SK-N-SH (cell line): Measurements from ENCODE around the gene SETBP1. TPM values are rescaled to one million over a fixed set of nuclear protein-coding genes. Genes with fewer than 3 reads are reported as not detected.
A peak's percentile ranks its signal among the peaks of the same experiment; 100 is the strongest.

Experiments used
- CTCF ChIA-PET: fragments of 300-600, 350-600 bp; formaldehyde crosslinking; extraction: SDS; loops from one replicate; lab custom pipeline; 2021; lab: Yijun Ruan, JAX
- POLR2A ChIA-PET: fragments of 350-600 bp; sonication (Branson Sonifier 250); formaldehyde crosslinking; extraction: SDS; loops from one replicate; lab custom pipeline; 2020; ENCODE audit warnings: antibody characterized with exemption, inconsistent platforms; lab: Yijun Ruan, JAX
- DNase-seq: peaks from one replicate; pipeline ENCODE4 v3.0.0; 2012
- H2AFZ ChIP-seq: fragments of 200-600 bp; sonication (generic); 2 replicates; pipeline ENCODE4 v1.8.1; 2016; ENCODE audit warnings: antibody characterized with exemption, mild to moderate bottlenecking, low read depth
- H3F3A ChIP-seq: fragments of 200-600 bp; sonication (generic); replicated peaks from 2 replicates; pipeline ENCODE3; 2016; ENCODE audit warnings: antibody characterized with exemption, mild to moderate bottlenecking; ENCODE audit not compliant: insufficient read depth
- H3K27ac ChIP-seq, 2 experiments: fragments of 200-500 bp in 1 of 2; fragments of 200-600 bp in 1 of 2; sonication (Bioruptor generic) in 1 of 2; sonication (generic), shearing (Covaris generic) in 1 of 2; 2 replicates each; pipeline versions ENCODE4 v1.5.1 to v1.6.1; 2014 to 2016; ENCODE audit warnings: low read depth in 2 of 2, inconsistent platforms in 1 of 2, low read length in 1 of 2, mild to moderate bottlenecking in 1 of 2, mixed read lengths in 1 of 2
- H3K27me3 ChIP-seq: fragments of 200-600 bp; sonication (generic), shearing (Covaris generic); 2 replicates; pipeline ENCODE4 v1.6.1; 2016; ENCODE audit warnings: mixed run types; ENCODE audit not compliant: insufficient read depth
- H3K36me3 ChIP-seq, 2 experiments: fragments of 200-500 bp in 1 of 2; fragments of 200-600 bp in 1 of 2; sonication (Bioruptor generic) in 1 of 2; sonication (generic) in 1 of 2; replicated peaks in 1 of 2; 2 replicates each; pipeline versions ENCODE3 to v1.5.1; 2014 to 2016; ENCODE audit warnings: low read length in 1 of 2, mild to moderate bottlenecking in 1 of 2; ENCODE audit not compliant: insufficient read depth in 2 of 2, control insufficient read depth in 1 of 2
- H3K4me1 ChIP-seq, 2 experiments: fragments of 200-500 bp in 1 of 2; fragments of 200-600 bp in 1 of 2; sonication (Bioruptor generic) in 1 of 2; sonication (generic), shearing (Covaris generic) in 1 of 2; 2 replicates each; pipeline versions ENCODE4 v1.5.1 to v1.6.1; 2014 to 2016; ENCODE audit warnings: low read depth in 1 of 2, low read length in 1 of 2, mixed run types in 1 of 2; ENCODE audit not compliant: insufficient read depth in 2 of 2, control insufficient read depth in 1 of 2
- H3K4me2 ChIP-seq: fragments of 200-600 bp; sonication (generic), shearing (Covaris generic); 2 replicates; pipeline ENCODE4 v1.6.1; 2017; ENCODE audit warnings: mixed run types
- H3K4me3 ChIP-seq, 2 experiments: fragments of 200-500 bp in 1 of 2; fragments of 200-600 bp in 1 of 2; sonication (Bioruptor generic) in 1 of 2; sonication (generic), shearing (Covaris generic) in 1 of 2; 2 replicates each; pipeline versions ENCODE4 v1.5.1 to v1.8.1; 2014 to 2016; ENCODE audit warnings: low read depth in 2 of 2, inconsistent platforms in 1 of 2, low read length in 1 of 2, mild to moderate bottlenecking in 1 of 2, mixed read lengths in 1 of 2, moderate library complexity in 1 of 2
- H3K79me2 ChIP-seq: fragments of 200-600 bp; sonication (generic); 2 replicates; pipeline ENCODE4 v1.8.1; 2017; ENCODE audit warnings: mild to moderate bottlenecking; ENCODE audit not compliant: insufficient read depth
- H3K9ac ChIP-seq: fragments of 200-600 bp; sonication (generic); 2 replicates; pipeline ENCODE4 v1.6.1; 2017; ENCODE audit warnings: mixed run types
- H3K9me2 ChIP-seq: fragments of 200-600 bp; sonication (generic); 2 replicates; pipeline ENCODE4 v1.6.1; 2017; ENCODE audit warnings: mixed run types
- H3K9me3 ChIP-seq: fragments of 200-600 bp; sonication (generic); 2 replicates; pipeline ENCODE4 v1.6.1; 2017; ENCODE audit warnings: mixed run types, mild to moderate bottlenecking, moderate library complexity
- H4K20me1 ChIP-seq: fragments of 200-600 bp; sonication (generic); 2 replicates; pipeline ENCODE4 v1.6.1; 2017; ENCODE audit warnings: mild to moderate bottlenecking, mixed run types; ENCODE audit not compliant: insufficient read depth
- CTCF ChIP-seq: fragments of 200-600 bp; sonication (generic); IDR thresholded peaks from 2 replicates; pipeline ENCODE4 v1.6.1; 2017; ENCODE audit warnings: antibody characterized with exemption, mild to moderate bottlenecking, moderate library complexity
- ELF1 ChIP-seq: IDR thresholded peaks from 2 replicates; pipeline ENCODE4 v1.4.0; 2012
- EP300 ChIP-seq, 2 experiments: IDR thresholded peaks; 2 replicates each; pipeline versions ENCODE4 v1.4.0 to v1.6.1; 2012; ENCODE audit warnings: borderline replicate concordance in 1 of 2, low read depth in 1 of 2, low read length in 1 of 2
- GATA2 ChIP-seq: sonication (generic); formaldehyde crosslinking; IDR thresholded peaks from 2 replicates; pipeline ENCODE4 v1.5.0; 2020; ENCODE audit warnings: mild to moderate bottlenecking, missing genetic modification reagents
- MAX ChIP-seq: IDR thresholded peaks from 2 replicates; pipeline ENCODE4 v1.4.0; 2012; ENCODE audit warnings: low read depth
- NRF1 ChIP-seq: IDR thresholded peaks from 2 replicates; pipeline ENCODE4 v1.6.1; 2012; ENCODE audit warnings: low read depth, mild to moderate bottlenecking, low read length
- REST ChIP-seq: IDR thresholded peaks from 2 replicates; pipeline ENCODE4 v1.6.1; 2012; ENCODE audit warnings: mild to moderate bottlenecking, low read depth, low read length, moderate library complexity
- TCF12 ChIP-seq: IDR thresholded peaks from 2 replicates; pipeline ENCODE4 v1.4.0; 2012
- TEAD4 ChIP-seq: IDR thresholded peaks from 2 replicates; pipeline ENCODE4 v1.4.0; 2012; ENCODE audit warnings: mild to moderate bottlenecking, borderline replicate concordance; ENCODE audit not compliant: insufficient read depth
- whole genome bisulfite sequencing: methylation state at CpG from one replicate; pipeline ENCODE4 v1.1.6; 2017; ENCODE audit warnings: low lambda C conversion rate; 5-methylcytosine and 5-hydroxymethylcytosine counted together
- polyA plus RNA-seq, 3 experiments: library from polyadenylated mRNA; depleted of rRNA; stranded (reverse); fragments of >200 nt; gene quantifications; 2 replicates each; pipeline ENCODE4 v1.2.3, GENCODE V29; 2012

SETBP1 gene
- polyA plus RNA-seq, 1 of the 3 experiments (the other 2 are of a cell fraction) = 3.0 TPM

GRCh38 chr18:44791520-44791919 is 110.8 kb downstream of the SETBP1 start (continued):
- TF ChIP-seq CTCF (no peak), GATA2 (CRISPR knock-in tag) (no peak), NRF1 (no peak), TCF12 (no peak), ELF1 (no peak), EP300 (IDR thresholded peaks at IDR 0.05; ENCODE audit: borderline replicate concordance in 1 of 2, low read depth in 1 of 2, low read length in 1 of 2) (no peak), MAX (no peak), TEAD4 (no peak)

GRCh38 chr18:44792456-44793061 is 111.9 kb downstream of the SETBP1 start:
- H3K27me3 ChIP-seq = no peaks in the 10 kb centered on the region
- H3K36me3 ChIP-seq = no peaks in the 10 kb centered on the region
- WGBS = 69% methylated on average over 7 of the region's 8 CpGs
- no peaks in the 10 kb centered on the region for H3K79me2 ChIP-seq
- no peak overlapping the region for H3K4me3 ChIP-seq
- no peaks in the 10 kb centered on the region for H3K9me3 ChIP-seq
- CTCF ChIA-PET = no interaction called here
- no peak for TF ChIP-seq REST
- TF ChIP-seq ELF1 = no peak
- no peak for DNase-seq
- H3K4me1 ChIP-seq = peaks cover 23 to 34% of the 10 kb centered on the region in 2 experiments; a peak in 3 of 4 replicates
- no peaks in the 10 kb centered on the region; the same call in 1 of the 2 replicates for H4K20me1 ChIP-seq
- H3K9me2 ChIP-seq = no peaks in the 10 kb centered on the region
- no peaks in the 10 kb centered on the region for H3F3A ChIP-seq
- H2AFZ ChIP-seq = no peak overlapping the region
- H3K27ac ChIP-seq = no peak overlapping the region
- POLR2A ChIA-PET = no interaction called here
- peak overlapping the region; percentile 22; the same call in 1 of the 2 replicates for H3K4me2 ChIP-seq
- H3K9ac ChIP-seq = no peak overlapping the region
